ENCODE data around the gene PRCC.
A peak's percentile ranks its signal among the peaks of the same experiment; 100 is the strongest.

Gene PRCC

DNA sequence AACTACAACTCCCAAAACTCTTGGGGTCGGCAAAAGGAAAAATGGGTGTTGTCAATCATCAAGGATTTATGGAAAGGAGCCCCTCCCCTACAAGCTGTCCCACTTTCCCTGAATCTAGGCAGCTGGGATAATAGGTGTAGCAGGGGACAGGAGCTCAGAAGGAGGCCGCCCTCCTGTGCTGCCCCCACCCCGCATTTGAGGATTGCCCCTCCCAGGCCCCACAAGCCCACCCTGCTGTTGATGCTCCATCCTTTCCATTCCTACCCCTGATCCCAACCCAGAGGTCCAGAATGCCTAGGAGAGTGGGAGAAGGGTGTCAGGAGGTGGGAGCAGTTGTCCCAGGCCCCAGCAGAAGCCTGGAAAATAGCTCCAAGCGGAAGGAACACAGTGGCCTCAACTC is 24.5 kb upstream of the PRCC start:
- peaks cover 30% of the 10 kb centered on the region for H3K79me2 ChIP-seq (ENCODE audit: control insufficient read depth, insufficient read depth, low read length)
- no peak overlapping the region for H3K23ac ChIP-seq (ENCODE audit: low read length)
- H3K79me1 ChIP-seq (ENCODE audit: low read length): peaks cover 14% of the 10 kb centered on the region
- H2BK120ac ChIP-seq (ENCODE audit: low read depth, low read length): no peak overlapping the region
- no peak overlapping the region for H3K4me3 ChIP-seq (ENCODE audit: low read length)
- no peak overlapping the region for H3K18ac ChIP-seq (ENCODE audit: low read length)
- no peak overlapping the region for H2BK15ac ChIP-seq (replicated peaks; ENCODE audit: low read depth)
- peaks cover 16% of the 10 kb centered on the region for H3K4me1 ChIP-seq (ENCODE audit: control insufficient read depth, low read depth, low read length)
- no peak for DNase-seq
- no peak overlapping the region for H3K4ac ChIP-seq (ENCODE audit: low read depth, low read length)
- whole genome bisulfite sequencing (ENCODE audit: extremely low coverage, insufficient coverage, low lambda C conversion rate): no CpG with 5 or more reads among the region's 4 CpGs
- H4K5ac ChIP-seq (ENCODE audit: low read length): no peak overlapping the region
- no peak overlapping the region for H4K8ac ChIP-seq (ENCODE audit: low read depth, low read length)
- no peak overlapping the region for H2AK5ac ChIP-seq (ENCODE audit: low read length)
- no peak overlapping the region for H3K4me2 ChIP-seq (ENCODE audit: low read length)
- no peak overlapping the region for H2BK5ac ChIP-seq (ENCODE audit: low read length)
- no peaks in the 10 kb centered on the region for H3K27me3 ChIP-seq (ENCODE audit: insufficient read depth, low read length, poor library complexity)
- H3K36me3 ChIP-seq (ENCODE audit: control insufficient read depth, insufficient read depth, low read length): peaks cover 5% of the 10 kb centered on the region
- H3K56ac ChIP-seq (ENCODE audit: low read length): no peak overlapping the region
- H3K27ac ChIP-seq (ENCODE audit: low read depth, low read length): no peak overlapping the region
- H3K9ac ChIP-seq (ENCODE audit: low read length): no peak overlapping the region

DNA sequence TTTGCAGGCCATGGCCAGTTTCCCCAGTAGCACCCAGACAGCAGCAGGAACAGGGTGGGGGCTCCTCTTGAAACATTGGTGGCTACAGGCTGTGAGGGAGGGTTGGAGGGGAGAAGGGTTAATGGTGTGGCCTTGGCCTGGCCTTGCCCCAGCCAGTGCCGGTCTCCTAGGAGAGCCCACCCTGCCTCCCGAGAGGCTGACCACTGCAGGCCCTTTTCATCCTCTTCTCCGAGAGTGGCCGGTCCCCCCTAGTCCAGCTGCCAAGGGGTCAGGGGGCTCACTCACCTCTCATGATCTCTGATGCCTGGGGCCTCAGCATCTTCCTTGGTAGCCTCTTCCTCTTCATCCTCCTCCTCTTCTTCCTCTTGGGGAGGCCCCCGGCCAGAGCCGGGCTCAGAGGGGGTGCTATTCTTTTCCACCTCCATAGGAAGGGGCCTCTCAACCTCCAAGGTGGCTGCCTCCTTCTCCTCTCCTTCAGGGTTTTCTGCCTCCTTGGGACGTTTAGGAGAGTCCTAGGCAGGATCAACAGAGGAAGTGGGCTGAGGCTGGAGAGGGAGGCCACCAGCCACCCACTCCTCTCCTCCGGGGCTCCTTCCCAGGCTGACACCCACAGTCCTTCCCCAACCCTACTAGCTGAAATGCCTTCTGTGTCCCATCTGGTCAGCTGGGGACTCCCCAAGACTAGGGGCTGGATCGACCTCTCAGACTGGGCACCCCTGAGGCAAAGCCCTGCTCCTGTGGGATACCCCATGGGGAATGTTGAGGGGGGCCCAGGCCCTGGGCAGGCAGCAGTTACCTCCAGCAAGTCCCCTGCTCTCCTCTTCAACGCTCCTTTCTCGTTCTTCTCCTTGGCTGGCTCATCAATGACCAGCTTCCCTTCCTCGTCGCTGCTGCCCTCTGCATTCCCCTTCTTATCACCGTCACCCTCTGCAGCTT is 23.7 kb upstream of the PRCC start:
- Histone ChIP-seq H3K4me2 (ENCODE audit: low read length) (no peak overlapping the region), H3K79me1 (ENCODE audit: low read length) (peaks cover 14% of the 10 kb centered on the region), H3K18ac (ENCODE audit: low read length) (no peak overlapping the region), H4K8ac (ENCODE audit: low read depth, low read length) (no peak overlapping the region), H3K56ac (ENCODE audit: low read length) (no peak overlapping the region), H3K23ac (ENCODE audit: low read length) (no peak overlapping the region), H4K5ac (ENCODE audit: low read length) (no peak overlapping the region), H3K27ac (ENCODE audit: low read depth, low read length) (no peak overlapping the region), H3K4me1 (ENCODE audit: control insufficient read depth, low read depth, low read length) (peaks cover 23% of the 10 kb centered on the region), H2BK15ac (replicated peaks; ENCODE audit: low read depth) (no peak overlapping the region), H3K9ac (ENCODE audit: low read length) (no peak overlapping the region), H3K4me3 (ENCODE audit: low read length) (no peak overlapping the region), H3K79me2 (ENCODE audit: control insufficient read depth, insufficient read depth, low read length) (peaks cover 38% of the 10 kb centered on the region), H3K4ac (ENCODE audit: low read depth, low read length) (no peak overlapping the region), H3K36me3 (ENCODE audit: control insufficient read depth, insufficient read depth, low read length) (peaks cover 5% of the 10 kb centered on the region), H2BK5ac (ENCODE audit: low read length) (no peak overlapping the region), H2BK120ac (ENCODE audit: low read depth, low read length) (no peak overlapping the region), H2AK5ac (ENCODE audit: low read length) (no peak overlapping the region), H3K27me3 (ENCODE audit: insufficient read depth, low read length, poor library complexity) (no peaks in the 10 kb centered on the region)
- no peak for DNase-seq
- no CpG with 5 or more reads among the region's 14 CpGs for WGBS (ENCODE audit: extremely low coverage, insufficient coverage, low lambda C conversion rate)

DNA sequence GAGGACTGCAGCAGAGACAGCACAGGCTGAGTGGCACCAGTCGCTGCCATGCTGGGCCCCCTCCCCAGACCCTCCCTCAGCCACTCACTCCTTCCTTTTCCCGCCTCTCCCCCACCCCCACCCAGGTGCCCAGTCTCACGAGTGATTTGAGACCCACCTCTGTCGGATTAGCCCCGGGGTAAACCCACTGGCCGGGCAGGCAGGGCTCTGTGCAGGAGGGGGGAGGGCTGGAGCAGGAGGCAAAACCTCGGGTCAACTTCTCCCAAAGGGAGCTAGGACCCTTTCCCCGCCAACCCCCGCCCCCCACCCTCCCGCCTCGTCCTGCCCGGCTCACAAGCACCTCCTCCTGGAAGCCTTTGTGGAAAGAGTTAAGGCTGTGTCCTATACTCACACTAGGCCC is 23.0 kb upstream of the PRCC start:
- no peak overlapping the region for H3K4me3 ChIP-seq (ENCODE audit: low read length)
- H3K79me2 ChIP-seq (ENCODE audit: control insufficient read depth, insufficient read depth, low read length): peaks cover 45% of the 10 kb centered on the region
- no peak overlapping the region for H3K4me2 ChIP-seq (ENCODE audit: low read length)
- no CpG with 5 or more reads among the region's 12 CpGs for whole genome bisulfite sequencing (ENCODE audit: extremely low coverage, insufficient coverage, low lambda C conversion rate)
- DNase-seq: no peak
- H3K79me1 ChIP-seq (ENCODE audit: low read length): peaks cover 14% of the 10 kb centered on the region
- H3K23ac ChIP-seq (ENCODE audit: low read length): no peak overlapping the region
- no peak overlapping the region for H4K8ac ChIP-seq (ENCODE audit: low read depth, low read length)
- no peak overlapping the region for H4K5ac ChIP-seq (ENCODE audit: low read length)
- no peak overlapping the region for H3K27ac ChIP-seq (ENCODE audit: low read depth, low read length)
- H2BK15ac ChIP-seq (replicated peaks; ENCODE audit: low read depth): no peak overlapping the region
- no peaks in the 10 kb centered on the region for H3K27me3 ChIP-seq (ENCODE audit: insufficient read depth, low read length, poor library complexity)
- H3K9ac ChIP-seq (ENCODE audit: low read length): peak overlapping the region; percentile 82
- H2AK5ac ChIP-seq (ENCODE audit: low read length): no peak overlapping the region
- H3K56ac ChIP-seq (ENCODE audit: low read length): peak overlapping the region; percentile 62
- H3K4ac ChIP-seq (ENCODE audit: low read depth, low read length): no peak overlapping the region
- no peak overlapping the region for H2BK120ac ChIP-seq (ENCODE audit: low read depth, low read length)
- no peak overlapping the region for H2BK5ac ChIP-seq (ENCODE audit: low read length)
- no peak overlapping the region for H3K18ac ChIP-seq (ENCODE audit: low read length)
- peaks cover 31% of the 10 kb centered on the region for H3K4me1 ChIP-seq (ENCODE audit: control insufficient read depth, low read depth, low read length)
- peaks cover 5% of the 10 kb centered on the region for H3K36me3 ChIP-seq (ENCODE audit: control insufficient read depth, insufficient read depth, low read length)

DNA sequence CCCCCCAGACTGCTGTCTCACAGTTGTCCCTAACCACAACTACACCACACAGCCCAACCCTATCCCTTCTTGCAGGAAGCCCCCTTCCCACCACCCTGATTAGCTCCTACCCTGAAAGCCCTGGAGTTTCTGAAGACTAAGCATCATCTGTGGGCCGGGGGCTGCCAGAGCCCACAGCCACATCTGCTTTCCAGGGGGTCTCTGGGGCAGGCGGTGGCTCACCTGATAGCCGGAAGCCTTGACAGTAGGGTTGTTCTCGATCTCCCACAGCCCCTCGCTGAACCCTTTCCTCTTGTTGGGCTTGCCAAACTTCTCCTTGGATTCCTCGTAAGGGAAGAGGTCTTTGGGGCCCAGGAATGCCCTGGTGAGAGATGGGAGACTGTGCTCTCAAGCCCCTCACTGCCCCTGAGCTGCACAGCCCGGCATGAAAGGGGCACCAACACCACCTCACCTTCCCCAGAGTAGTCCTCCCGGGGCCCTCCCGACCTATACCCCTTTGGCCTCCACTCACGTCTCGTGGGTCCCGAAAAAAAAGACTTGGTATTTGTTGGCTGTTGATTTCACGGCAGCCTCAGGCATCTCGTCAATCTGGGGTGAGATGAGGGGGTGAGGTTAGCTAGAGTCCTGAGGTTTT is 22.4 kb upstream of the PRCC start:
- no peak overlapping the region for H3K23ac ChIP-seq (ENCODE audit: low read length)
- no peak overlapping the region for H2AK5ac ChIP-seq (ENCODE audit: low read length)
- DNase-seq: no peak
- H2BK120ac ChIP-seq (ENCODE audit: low read depth, low read length): no peak overlapping the region
- H2BK5ac ChIP-seq (ENCODE audit: low read length): no peak overlapping the region
- H2BK15ac ChIP-seq (replicated peaks; ENCODE audit: low read depth): no peak overlapping the region
- H3K36me3 ChIP-seq (ENCODE audit: control insufficient read depth, insufficient read depth, low read length): peaks cover 7% of the 10 kb centered on the region
- no peaks in the 10 kb centered on the region for H3K27me3 ChIP-seq (ENCODE audit: insufficient read depth, low read length, poor library complexity)
- peak overlapping the region; percentile 62 for H3K56ac ChIP-seq (ENCODE audit: low read length)
- H3K4me1 ChIP-seq (ENCODE audit: control insufficient read depth, low read depth, low read length): peaks cover 36% of the 10 kb centered on the region
- no peak overlapping the region for H3K18ac ChIP-seq (ENCODE audit: low read length)
- peaks cover 14% of the 10 kb centered on the region for H3K79me1 ChIP-seq (ENCODE audit: low read length)
- peaks cover 51% of the 10 kb centered on the region for H3K79me2 ChIP-seq (ENCODE audit: control insufficient read depth, insufficient read depth, low read length)
- H3K4me3 ChIP-seq (ENCODE audit: low read length): no peak overlapping the region
- H3K9ac ChIP-seq (ENCODE audit: low read length): peak overlapping the region; percentile 82
- no peak overlapping the region for H3K4me2 ChIP-seq (ENCODE audit: low read length)
- no peak overlapping the region for H4K8ac ChIP-seq (ENCODE audit: low read depth, low read length)
- no peak overlapping the region for H3K4ac ChIP-seq (ENCODE audit: low read depth, low read length)
- no peak overlapping the region for H4K5ac ChIP-seq (ENCODE audit: low read length)
- WGBS (ENCODE audit: extremely low coverage, insufficient coverage, low lambda C conversion rate): no CpG with 5 or more reads among the region's 14 CpGs
- peak overlapping the region; percentile 22 for H3K27ac ChIP-seq (ENCODE audit: low read depth, low read length)

DNA sequence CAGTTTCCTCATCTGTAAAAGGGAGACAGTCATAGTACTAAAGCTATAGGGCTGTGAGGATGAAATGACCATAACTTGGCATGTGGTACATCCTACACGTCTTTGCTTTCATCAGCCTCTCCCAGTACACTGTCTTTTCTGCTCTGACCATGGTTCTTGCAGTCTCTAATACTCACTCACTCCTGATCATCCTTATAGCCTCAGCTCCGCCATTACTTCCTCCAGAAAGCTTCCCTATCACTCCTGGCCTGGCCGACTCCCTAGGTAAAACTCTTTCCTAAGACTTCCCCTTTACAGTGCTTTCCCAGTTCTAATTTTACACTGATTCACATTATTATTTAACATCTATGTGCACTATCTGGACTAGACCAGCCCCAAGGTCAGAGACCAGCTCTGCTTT is 21.5 kb upstream of the PRCC start:
- Histone ChIP-seq H4K5ac (ENCODE audit: low read length) (no peak overlapping the region), H3K79me1 (ENCODE audit: low read length) (peaks cover 14% of the 10 kb centered on the region), H3K23ac (ENCODE audit: low read length) (no peak overlapping the region), H3K27ac (ENCODE audit: low read depth, low read length) (no peak overlapping the region), H2BK5ac (ENCODE audit: low read length) (peak overlapping the region; percentile 18), H3K79me2 (ENCODE audit: control insufficient read depth, insufficient read depth, low read length) (peaks cover 61% of the 10 kb centered on the region), H4K8ac (ENCODE audit: low read depth, low read length) (no peak overlapping the region), H3K18ac (ENCODE audit: low read length) (peak overlapping the region; percentile 96), H3K36me3 (ENCODE audit: control insufficient read depth, insufficient read depth, low read length) (peaks cover 7% of the 10 kb centered on the region), H3K4me3 (ENCODE audit: low read length) (no peak overlapping the region), H2BK15ac (replicated peaks; ENCODE audit: low read depth) (no peak overlapping the region), H3K27me3 (ENCODE audit: insufficient read depth, low read length, poor library complexity) (no peaks in the 10 kb centered on the region), H3K9ac (ENCODE audit: low read length) (peak overlapping the region; percentile 82), H2BK120ac (ENCODE audit: low read depth, low read length) (no peak overlapping the region), H3K4me1 (ENCODE audit: control insufficient read depth, low read depth, low read length) (peaks cover 37% of the 10 kb centered on the region), H3K4ac (ENCODE audit: low read depth, low read length) (no peak overlapping the region), H2AK5ac (ENCODE audit: low read length) (no peak overlapping the region), H3K4me2 (ENCODE audit: low read length) (no peak overlapping the region), H3K56ac (ENCODE audit: low read length) (peak overlapping the region; percentile 95)
- no CpG with 5 or more reads among the region's 3 CpGs for WGBS (ENCODE audit: extremely low coverage, insufficient coverage, low lambda C conversion rate)
- no peak for DNase-seq

Measured in mesendoderm (in vitro differentiated cells).